ENCODE data around the gene MYL12A. TPM values are rescaled to one million over a fixed set of nuclear protein-coding genes. Genes with fewer than 3 reads are reported as not detected.

The MYL12A gene
- total and polyA plus RNA-seq, 2 of the 13 experiments (the other 11 are each of a cell fraction or from before 2014, with no cell fraction given), result 261 to 277 TPM

DNA sequence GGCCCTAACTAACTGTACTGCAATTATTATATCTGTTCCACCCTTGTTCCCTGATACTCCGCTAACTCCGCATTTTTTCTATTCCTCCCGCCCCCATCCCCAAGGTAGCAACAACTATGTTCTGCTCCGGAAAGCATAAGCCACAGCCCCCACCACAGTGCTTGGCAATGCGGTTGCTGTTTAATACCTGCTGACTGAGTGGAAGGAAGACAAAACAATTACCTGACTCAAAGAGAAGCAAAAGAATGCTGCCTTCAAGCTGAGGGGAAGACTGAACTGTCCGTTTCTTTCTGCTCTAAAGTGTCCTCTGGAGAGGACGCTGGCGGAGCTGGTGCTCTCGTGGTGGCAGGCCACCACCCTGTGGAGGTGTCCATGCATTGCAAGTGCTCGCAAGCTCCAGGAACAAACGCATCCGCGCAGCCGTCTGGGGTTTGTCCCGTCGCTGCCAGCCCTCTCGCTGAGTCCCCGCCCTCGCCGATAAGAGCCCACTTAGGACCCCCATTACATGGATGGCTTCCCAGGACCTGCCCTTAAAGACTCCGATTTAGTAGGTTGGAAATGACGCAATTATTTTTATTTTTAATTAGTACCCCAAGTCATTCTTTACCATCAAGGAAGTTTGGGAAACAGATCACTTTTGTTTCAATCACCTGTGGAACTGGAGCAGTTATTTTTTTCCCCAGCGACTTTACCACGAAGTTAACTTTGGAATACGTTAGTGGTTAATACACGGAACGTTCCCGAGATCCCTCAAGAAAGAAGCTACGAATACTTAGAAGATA, 1.6 kb upstream of the MYL12A start (continued):
- TF ChIP-seq, protein P1, sequence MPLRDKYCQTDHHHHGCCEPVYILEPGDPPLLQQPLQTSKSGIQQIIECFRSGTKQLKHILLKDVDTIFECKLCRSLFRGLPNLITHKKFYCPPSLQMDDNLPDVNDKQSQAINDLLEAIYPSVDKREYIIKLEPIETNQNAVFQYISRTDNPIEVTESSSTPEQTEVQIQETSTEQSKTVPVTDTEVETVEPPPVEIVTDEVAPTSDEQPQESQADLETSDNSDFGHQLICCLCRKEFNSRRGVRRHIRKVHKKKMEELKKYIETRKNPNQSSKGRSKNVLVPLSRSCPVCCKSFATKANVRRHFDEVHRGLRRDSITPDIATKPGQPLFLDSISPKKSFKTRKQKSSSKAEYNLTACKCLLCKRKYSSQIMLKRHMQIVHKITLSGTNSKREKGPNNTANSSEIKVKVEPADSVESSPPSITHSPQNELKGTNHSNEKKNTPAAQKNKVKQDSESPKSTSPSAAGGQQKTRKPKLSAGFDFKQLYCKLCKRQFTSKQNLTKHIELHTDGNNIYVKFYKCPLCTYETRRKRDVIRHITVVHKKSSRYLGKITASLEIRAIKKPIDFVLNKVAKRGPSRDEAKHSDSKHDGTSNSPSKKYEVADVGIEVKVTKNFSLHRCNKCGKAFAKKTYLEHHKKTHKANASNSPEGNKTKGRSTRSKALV (CRISPR knock-in tag; IDR thresholded peaks at IDR 0.05), result no peak

DNA sequence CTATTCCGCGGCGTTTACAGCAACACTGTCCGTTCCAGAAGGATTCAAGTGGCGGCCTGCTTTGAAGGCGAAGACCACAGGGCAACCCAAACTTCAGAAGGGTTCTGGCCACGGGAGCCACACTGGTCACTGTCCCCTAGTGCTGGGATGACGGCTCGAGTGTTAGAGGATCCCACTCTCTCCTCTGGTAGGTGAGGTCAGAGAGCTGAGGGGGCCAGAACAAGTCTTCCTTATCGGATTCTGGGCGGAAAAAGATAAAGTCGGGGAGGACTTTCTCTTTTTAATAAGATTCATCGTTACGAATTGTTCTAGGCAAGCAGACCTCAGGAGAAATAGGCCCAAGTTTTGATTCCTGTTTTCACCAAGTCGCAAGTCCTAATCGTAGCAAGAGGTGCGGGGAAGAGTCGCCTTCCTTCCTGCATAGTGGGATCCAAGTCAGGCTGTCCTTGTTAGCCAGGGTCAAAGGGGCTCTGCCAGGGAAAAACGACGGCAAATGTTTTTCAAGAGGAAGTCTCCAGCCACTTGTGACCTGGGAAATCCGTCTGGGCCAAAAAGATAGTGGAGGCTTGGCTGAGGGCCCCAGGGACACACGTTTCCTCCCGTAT, 864 bp upstream of the MYL12A start:
- peaks cover 4% of the 10 kb centered on the region; the same call in 1 of the 2 replicates for H3K9me3 ChIP-seq (ENCODE audit: low read length)
- no peak overlapping the region for H2AFZ ChIP-seq (ENCODE audit: low read length)
- H3K4me1 ChIP-seq (ENCODE audit: insufficient read depth, low read length), result peaks cover 51% of the 10 kb centered on the region
- peak overlapping the region; percentile 93 for H3K27ac ChIP-seq (ENCODE audit: extremely low read length, insufficient read depth, low read length)
- intact Hi-C loops (cut with micrococcal nuclease; ENCODE audit: unreplicated experiment), result loop anchor here (1.0 to 5.0 kb wide), 8 partner anchors 16 to 314 kb away; partner anchors contain the start of genes LPIN2 and MYL12B
- H3K4me3 ChIP-seq (replicated peaks in 1 of 3; ENCODE audit: insufficient read depth in 1 of 3, low read depth in 2 of 3, low read length in 3 of 3), result peak overlapping the region; percentile 66 to 93 (median 92)
- H4K20me1 ChIP-seq (ENCODE audit: insufficient read depth, low read length), result peaks cover 10% of the 10 kb centered on the region; the same call in 1 of the 2 replicates
- peaks cover 62% of the 10 kb centered on the region for H3K79me2 ChIP-seq (ENCODE audit: insufficient read depth, low read length)
- peak; percentile 20 for ATAC-seq
- DNase-seq (ENCODE audit: low spot score), result no peak
- CTCF ChIA-PET (ENCODE audit: low intra/inter-chr PET ratio, low total read pairs), result interaction anchor here (1.0 to 2.5 kb wide), 4 partner anchors 8 to 314 kb away, joined by 3 to 16 read pairs (median 10); no protein-coding TSS in a partner anchor
- WGBS (ENCODE audit: low lambda C conversion rate), result 2% methylated on average over 21 of the region's 23 CpGs
- no peaks in the 10 kb centered on the region; a peak in 2 of 5 replicates for H3K27me3 ChIP-seq (ENCODE audit: control insufficient read depth in 1 of 2, insufficient read depth in 2 of 2, low read length in 2 of 2)
- POLR2A ChIA-PET, result interaction anchor here (0.6 to 5.4 kb wide), 39 partner anchors 8 to 481 kb away, joined by 3 to 54 read pairs (median 6); partner anchors contain the start of genes LPIN2, MYL12B and MYOM1
- H3K36me3 ChIP-seq (replicated peaks in 1 of 2; ENCODE audit: control insufficient read depth in 1 of 2, insufficient read depth in 2 of 2, low read length in 2 of 2), result no peaks in the 10 kb centered on the region; a peak in 1 of 5 replicates
- H3K9ac ChIP-seq (ENCODE audit: insufficient read depth, low read depth, low read length), result peak overlapping the region; percentile 94
- in situ Hi-C loops (cut with HindIII; ENCODE audit: extremely low pct_ligation_motif_present, low pct_unique_long_range_greater_than_20kb), result loop anchor here (5.0 kb wide), 2 partner anchors 94 to 314 kb away; no protein-coding TSS in a partner anchor
- no peak for FAIRE-seq
- BruUV-seq (replicated peaks), result TSS peak; percentile 89
- H3K4me2 ChIP-seq (ENCODE audit: low read depth, low read length), result peak overlapping the region; percentile 96
- TF ChIP-seq RAD51 (IDR thresholded peaks at IDR 0.05; ENCODE audit: borderline replicate concordance), result no peak
- no peak for TF ChIP-seq AGO1 (IDR thresholded peaks at IDR 0.05; ENCODE audit: low read depth, low read length, poor library complexity, severe bottlenecking)
- no peak for TF ChIP-seq TEAD2 (CRISPR knock-in tag; IDR thresholded peaks at IDR 0.05)
- TF ChIP-seq, protein P2, sequence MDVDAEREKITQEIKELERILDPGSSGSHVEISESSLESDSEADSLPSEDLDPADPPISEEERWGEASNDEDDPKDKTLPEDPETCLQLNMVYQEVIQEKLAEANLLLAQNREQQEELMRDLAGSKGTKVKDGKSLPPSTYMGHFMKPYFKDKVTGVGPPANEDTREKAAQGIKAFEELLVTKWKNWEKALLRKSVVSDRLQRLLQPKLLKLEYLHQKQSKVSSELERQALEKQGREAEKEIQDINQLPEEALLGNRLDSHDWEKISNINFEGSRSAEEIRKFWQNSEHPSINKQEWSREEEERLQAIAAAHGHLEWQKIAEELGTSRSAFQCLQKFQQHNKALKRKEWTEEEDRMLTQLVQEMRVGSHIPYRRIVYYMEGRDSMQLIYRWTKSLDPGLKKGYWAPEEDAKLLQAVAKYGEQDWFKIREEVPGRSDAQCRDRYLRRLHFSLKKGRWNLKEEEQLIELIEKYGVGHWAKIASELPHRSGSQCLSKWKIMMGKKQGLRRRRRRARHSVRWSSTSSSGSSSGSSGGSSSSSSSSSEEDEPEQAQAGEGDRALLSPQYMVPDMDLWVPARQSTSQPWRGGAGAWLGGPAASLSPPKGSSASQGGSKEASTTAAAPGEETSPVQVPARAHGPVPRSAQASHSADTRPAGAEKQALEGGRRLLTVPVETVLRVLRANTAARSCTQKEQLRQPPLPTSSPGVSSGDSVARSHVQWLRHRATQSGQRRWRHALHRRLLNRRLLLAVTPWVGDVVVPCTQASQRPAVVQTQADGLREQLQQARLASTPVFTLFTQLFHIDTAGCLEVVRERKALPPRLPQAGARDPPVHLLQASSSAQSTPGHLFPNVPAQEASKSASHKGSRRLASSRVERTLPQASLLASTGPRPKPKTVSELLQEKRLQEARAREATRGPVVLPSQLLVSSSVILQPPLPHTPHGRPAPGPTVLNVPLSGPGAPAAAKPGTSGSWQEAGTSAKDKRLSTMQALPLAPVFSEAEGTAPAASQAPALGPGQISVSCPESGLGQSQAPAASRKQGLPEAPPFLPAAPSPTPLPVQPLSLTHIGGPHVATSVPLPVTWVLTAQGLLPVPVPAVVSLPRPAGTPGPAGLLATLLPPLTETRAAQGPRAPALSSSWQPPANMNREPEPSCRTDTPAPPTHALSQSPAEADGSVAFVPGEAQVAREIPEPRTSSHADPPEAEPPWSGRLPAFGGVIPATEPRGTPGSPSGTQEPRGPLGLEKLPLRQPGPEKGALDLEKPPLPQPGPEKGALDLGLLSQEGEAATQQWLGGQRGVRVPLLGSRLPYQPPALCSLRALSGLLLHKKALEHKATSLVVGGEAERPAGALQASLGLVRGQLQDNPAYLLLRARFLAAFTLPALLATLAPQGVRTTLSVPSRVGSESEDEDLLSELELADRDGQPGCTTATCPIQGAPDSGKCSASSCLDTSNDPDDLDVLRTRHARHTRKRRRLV (CRISPR knock-in tag; IDR thresholded peaks at IDR 0.05), result 0 out of 2 replicates have a peak, but pooled peaks have one; percentile 8
- no peak for TF ChIP-seq BRCA1 (CRISPR knock-in tag; IDR thresholded peaks at IDR 0.05)
- TF ChIP-seq NFE2L2 (IDR thresholded peaks at IDR 0.05; ENCODE audit: low read length), result no peak
- no peak; the same call in 1 of the 2 replicates for TF ChIP-seq HES4 (CRISPR knock-in tag; IDR thresholded peaks at IDR 0.05; ENCODE audit: borderline replicate concordance)
- no peak for TF ChIP-seq HOXD1 (CRISPR knock-in tag; IDR thresholded peaks at IDR 0.05)
- TF ChIP-seq POLR2G (IDR thresholded peaks at IDR 0.05; ENCODE audit: low read depth, low read length), result no peak
- TF ChIP-seq ZNF670 (CRISPR knock-in tag; IDR thresholded peaks at IDR 0.05; ENCODE audit: borderline replicate concordance), result 0 out of 2 replicates have a peak, but pooled peaks have one; percentile 1
- TF ChIP-seq ADNP (CRISPR knock-in tag; IDR thresholded peaks at IDR 0.05), result no peak
- TF ChIP-seq ZNF33A (CRISPR knock-in tag; IDR thresholded peaks at IDR 0.05; ENCODE audit: borderline replicate concordance), result no peak
